Type B pancreatic cell (in vitro differentiated cells): ENCODE measurements around the gene PARP8. TPM values are rescaled to one million over a fixed set of nuclear protein-coding genes. Genes with fewer than 3 reads are reported as not detected.

Source experiments
- DNase-seq: peaks from one replicate; pipeline ENCODE4 v3.0.0; 2021; ENCODE audit warnings: mixed read lengths; ENCODE audit not compliant: unreplicated experiment; ENCODE audit errors: extremely low spot score
- H3K27ac Mint-ChIP-seq: 2 replicates; pipeline ENCODE4 v1.8.0; 2021; ENCODE audit warnings: mild to moderate bottlenecking, mixed read lengths
- H3K27me3 Mint-ChIP-seq: 2 replicates; pipeline ENCODE4 v1.8.0; 2021; ENCODE audit warnings: mixed read lengths
- H3K36me3 Mint-ChIP-seq: 2 replicates; pipeline ENCODE4 v1.8.0; 2021; ENCODE audit warnings: mixed read lengths
- H3K4me1 Mint-ChIP-seq: one replicate; pipeline ENCODE4 v1.8.0; 2021; ENCODE audit warnings: mixed read lengths; ENCODE audit not compliant: unreplicated experiment
- H3K4me3 Mint-ChIP-seq: 2 replicates; pipeline ENCODE4 v1.8.0; 2021; ENCODE audit warnings: mild to moderate bottlenecking, mixed read lengths
- H3K9me3 Mint-ChIP-seq: 2 replicates; pipeline ENCODE4 v1.8.0; 2021; ENCODE audit warnings: mixed read lengths
- CTCF ChIP-seq: fragments of 200-600 bp; sonication (generic); conservative IDR thresholded peaks from 2 replicates; pipeline ENCODE4 v1.5.0; 2021; ENCODE audit warnings: antibody characterized with exemption, mild to moderate bottlenecking
- total RNA-seq: library from RNA; stranded (reverse); gene quantifications from 2 replicates; pipeline ENCODE4 v1.2.1, GENCODE V29; 2021; ENCODE audit warnings: low replicate concordance

The PARP8 gene
- total RNA-seq, 1 donor from 2014 or later: 19.6 TPM

- H3K4me1 Mint-ChIP-seq: no peaks in the 10 kb centered on the region
- no peak for TF ChIP-seq CTCF
- no peak overlapping the region for H3K27ac Mint-ChIP-seq
- H3K27me3 Mint-ChIP-seq: no peaks in the 10 kb centered on the region
- no peak overlapping the region for H3K4me3 Mint-ChIP-seq
- H3K9me3 Mint-ChIP-seq: no peaks in the 10 kb centered on the region
- DNase-seq: no peak
- peaks cover 9% of the 10 kb centered on the region for H3K36me3 Mint-ChIP-seq
Observed at GRCh38 chr5:50832657-50833284, 166.3 kb downstream of the PARP8 start.

- Mint-ChIP-seq H3K4me3 (no peak overlapping the region), H3K27me3 (no peaks in the 10 kb centered on the region), H3K27ac (no peak overlapping the region), H3K4me1 (no peaks in the 10 kb centered on the region), H3K9me3 (no peaks in the 10 kb centered on the region), H3K36me3 (peaks cover 11% of the 10 kb centered on the region)
- no peak for DNase-seq
- no peak for TF ChIP-seq CTCF
Observed at GRCh38 chr5:50836356-50836755, 169.9 kb downstream of the PARP8 start.

- Mint-ChIP-seq H3K27ac (no peak overlapping the region), H3K9me3 (no peaks in the 10 kb centered on the region), H3K4me1 (no peaks in the 10 kb centered on the region), H3K4me3 (no peak overlapping the region), H3K36me3 (peaks cover 9% of the 10 kb centered on the region), H3K27me3 (no peaks in the 10 kb centered on the region)
- no peak for TF ChIP-seq CTCF
- DNase-seq: no peak
Observed at GRCh38 chr5:50839472-50839871, 173.0 kb downstream of the PARP8 start.

- no peak for DNase-seq
- TF ChIP-seq CTCF: no peak
- Mint-ChIP-seq H3K27ac (no peak overlapping the region), H3K36me3 (peaks cover 6% of the 10 kb centered on the region), H3K4me3 (no peak overlapping the region), H3K9me3 (no peaks in the 10 kb centered on the region), H3K27me3 (no peaks in the 10 kb centered on the region), H3K4me1 (no peaks in the 10 kb centered on the region)
Observed at GRCh38 chr5:50843091-50843490, 176.7 kb downstream of the PARP8 start.

GRCh38 chr5:50846261-50846660 is 179.8 kb downstream of the PARP8 start:
- no peak overlapping the region for H3K4me3 Mint-ChIP-seq
- H3K4me1 Mint-ChIP-seq: no peaks in the 10 kb centered on the region
- no peak for DNase-seq
- H3K9me3 Mint-ChIP-seq: no peaks in the 10 kb centered on the region
- H3K27me3 Mint-ChIP-seq: no peaks in the 10 kb centered on the region
- no peak for TF ChIP-seq CTCF
- H3K36me3 Mint-ChIP-seq: no peaks in the 10 kb centered on the region
- no peak overlapping the region for H3K27ac Mint-ChIP-seq

GRCh38 chr5:50849554-50849953 is 183.1 kb downstream of the PARP8 start:
- H3K27me3 Mint-ChIP-seq: no peaks in the 10 kb centered on the region
- DNase-seq: no peak
- H3K27ac Mint-ChIP-seq: no peak overlapping the region
- no peaks in the 10 kb centered on the region for H3K36me3 Mint-ChIP-seq
- H3K9me3 Mint-ChIP-seq: no peaks in the 10 kb centered on the region
- no peak for TF ChIP-seq CTCF
- H3K4me3 Mint-ChIP-seq: no peak overlapping the region
- no peaks in the 10 kb centered on the region for H3K4me1 Mint-ChIP-seq
